NCI-H2196 (cell line): ENCODE results near the gene FAM168B.

Experiments
- DNase-seq: peaks from one replicate; lab custom pipeline; 2025; ENCODE audit not compliant: unreplicated experiment; lab: John Stamatoyannopoulos, UW

FAM168B gene

DNA sequence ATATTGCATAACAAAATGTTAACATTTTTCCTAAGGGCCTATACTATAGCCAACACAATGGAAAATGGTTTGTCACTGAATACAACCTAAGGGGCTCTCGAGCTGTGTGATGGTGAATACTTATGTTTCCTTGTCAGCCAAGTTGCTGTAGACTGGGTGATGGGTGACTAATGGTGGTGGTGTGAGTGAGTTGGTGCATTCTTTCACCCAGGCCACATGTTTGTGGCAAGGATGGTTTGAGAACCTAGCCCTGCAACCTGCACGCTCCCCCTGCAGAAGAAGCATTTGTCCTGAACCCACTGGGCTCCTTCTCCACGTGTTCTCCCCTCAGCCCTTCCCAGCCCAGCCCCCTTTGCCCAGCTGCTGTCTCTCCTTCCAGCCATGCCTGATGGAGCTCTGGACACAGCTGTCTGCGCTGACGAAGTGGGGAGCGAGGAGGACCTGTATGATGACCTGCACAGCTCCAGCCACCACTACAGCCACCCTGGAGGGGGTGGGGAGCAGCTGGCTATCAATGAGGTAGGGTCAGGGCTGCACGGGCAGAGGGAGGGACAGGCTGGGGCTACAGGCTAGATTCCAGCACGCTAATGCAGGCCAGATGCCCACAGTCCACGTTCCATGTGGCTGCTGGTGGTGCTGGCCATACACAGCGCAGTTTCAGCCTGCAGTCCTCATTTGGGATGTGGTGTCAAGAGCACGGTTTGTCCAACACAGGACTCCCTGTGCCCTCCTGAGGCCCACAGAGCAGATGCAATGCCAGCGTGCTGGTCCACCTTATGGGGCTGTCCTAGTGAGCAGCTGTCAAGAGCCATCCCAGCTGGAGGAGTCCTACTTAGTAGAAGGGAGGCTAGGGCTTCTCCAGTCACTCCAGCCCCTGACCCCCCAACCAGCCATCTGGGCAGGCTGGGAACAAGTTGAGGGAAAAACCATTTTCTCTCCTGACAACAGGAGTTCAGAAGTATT lies 65.4 kb downstream of the FAM168B start:
- no peak for DNase-seq

- no peak for DNase-seq
Measured at GRCh38 chr2:131026919-131027318, 66.3 kb downstream of the FAM168B start.

DNA sequence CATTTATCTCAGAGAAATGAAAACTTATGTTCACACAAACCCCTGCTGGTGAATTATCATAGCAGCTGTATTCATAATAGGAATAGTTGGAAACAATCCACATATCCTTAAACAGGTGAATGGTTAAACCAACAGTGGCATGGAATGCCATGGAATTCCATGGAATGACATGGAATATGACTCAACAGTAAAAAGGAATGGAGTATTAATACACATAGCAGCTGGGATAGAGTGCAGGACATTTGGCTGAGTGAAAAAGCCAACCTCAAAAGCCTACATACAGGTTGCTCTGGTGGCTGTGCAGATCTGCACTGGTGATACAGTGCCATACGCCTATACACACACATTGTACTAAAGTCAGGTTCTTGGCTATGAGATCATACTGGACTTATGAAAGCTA lies 69.5 kb downstream of the FAM168B start:
- DNase-seq, result no peak

DNA sequence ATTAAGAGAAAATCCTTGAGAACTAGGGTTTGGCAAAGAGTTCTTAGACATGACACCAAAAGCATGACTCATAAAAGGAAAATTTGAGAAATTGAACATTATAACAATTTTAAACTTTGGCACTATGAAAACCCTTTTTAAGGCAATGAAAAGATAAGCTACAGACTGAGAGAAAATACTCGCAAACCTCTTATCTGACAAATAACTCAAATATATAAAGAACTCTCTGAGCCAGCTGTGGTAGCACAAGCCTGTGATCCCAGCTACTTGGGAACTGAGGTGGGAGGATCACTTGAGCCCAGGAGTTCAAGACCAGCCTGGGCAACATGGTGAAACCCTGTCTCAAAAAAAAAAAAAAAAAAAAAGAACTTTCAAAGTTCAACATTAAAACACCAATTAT lies 70.5 kb downstream of the FAM168B start:
- DNase-seq, result no peak

DNA sequence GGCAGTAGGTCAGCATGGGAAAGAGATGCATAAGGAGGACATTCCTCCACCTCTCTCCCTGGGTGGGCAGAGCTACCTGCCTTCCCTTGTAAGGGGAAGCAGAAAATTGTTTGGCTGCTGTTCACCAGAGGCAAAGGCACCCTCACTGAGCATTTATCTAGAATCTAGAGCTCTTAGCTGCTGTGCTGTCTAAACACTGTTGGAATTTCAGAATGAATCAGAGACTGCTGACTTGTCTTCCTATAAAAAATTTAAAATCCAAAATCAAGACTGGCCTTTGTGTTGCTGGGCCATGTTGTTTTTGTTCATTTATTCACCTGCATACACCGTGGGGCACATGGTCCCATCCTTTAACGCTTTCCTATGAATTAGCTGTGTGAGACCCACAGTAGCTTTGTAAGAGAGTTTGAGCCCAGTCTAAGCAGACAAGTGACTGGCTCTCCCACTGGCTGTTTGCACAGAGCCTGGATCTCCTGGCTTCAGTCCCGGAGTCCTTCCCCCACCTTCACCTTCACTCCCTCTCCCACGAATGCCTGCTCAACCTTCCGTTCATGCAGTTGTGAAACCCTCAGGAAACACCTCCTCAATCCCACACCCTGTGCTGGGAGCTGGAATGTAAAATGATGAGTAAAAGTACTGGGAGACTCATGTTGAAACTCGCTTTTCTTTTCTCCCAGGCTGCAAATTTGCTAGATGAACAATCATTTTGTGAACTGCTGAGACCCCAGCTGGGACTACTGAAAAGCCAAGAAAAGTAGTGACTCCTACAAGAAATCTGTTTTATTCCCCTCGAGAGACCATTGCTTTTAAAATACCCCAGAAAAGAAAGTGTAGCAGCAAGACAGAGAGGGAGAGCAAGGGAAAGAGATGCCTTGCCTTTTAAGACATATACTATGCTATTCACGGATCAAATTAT lies 76.2 kb downstream of the FAM168B start:
- no peak for DNase-seq

GRCh38 chr2:131015764-131016163 lies 77.5 kb downstream of the FAM168B start:
- DNase-seq, result no peak

GRCh38 chr2:131014141-131014540 lies 79.1 kb downstream of the FAM168B start:
- no peak for DNase-seq

GRCh38 chr2:131011486-131011885 lies 81.8 kb downstream of the FAM168B start:
- DNase-seq, result no peak

DNA sequence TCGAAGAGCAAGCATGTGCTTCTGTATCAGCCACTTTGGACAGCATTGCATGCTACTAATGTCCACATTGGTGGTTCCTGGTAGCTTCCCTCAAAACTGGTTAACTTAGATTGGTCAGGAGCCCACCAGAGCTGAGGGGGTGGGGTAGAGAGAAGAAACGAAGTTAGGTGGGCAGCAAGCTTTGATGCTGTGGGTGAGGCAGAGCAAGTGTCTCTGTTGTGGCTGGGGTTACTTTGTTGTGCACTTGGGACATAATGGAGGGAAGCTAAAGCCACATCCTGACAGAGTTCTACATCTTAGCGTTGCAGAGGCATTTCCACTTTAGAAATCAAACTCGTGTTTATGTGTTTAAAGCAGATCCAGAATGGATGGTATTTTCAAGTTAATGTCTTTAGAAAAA lies 82.7 kb downstream of the FAM168B start:
- no peak for DNase-seq

- DNase-seq, result no peak
Measured at GRCh38 chr2:131009713-131010475, 83.4 kb downstream of the FAM168B start.

- DNase-seq, result no peak
Measured at GRCh38 chr2:131008967-131009366, 84.3 kb downstream of the FAM168B start.

DNA sequence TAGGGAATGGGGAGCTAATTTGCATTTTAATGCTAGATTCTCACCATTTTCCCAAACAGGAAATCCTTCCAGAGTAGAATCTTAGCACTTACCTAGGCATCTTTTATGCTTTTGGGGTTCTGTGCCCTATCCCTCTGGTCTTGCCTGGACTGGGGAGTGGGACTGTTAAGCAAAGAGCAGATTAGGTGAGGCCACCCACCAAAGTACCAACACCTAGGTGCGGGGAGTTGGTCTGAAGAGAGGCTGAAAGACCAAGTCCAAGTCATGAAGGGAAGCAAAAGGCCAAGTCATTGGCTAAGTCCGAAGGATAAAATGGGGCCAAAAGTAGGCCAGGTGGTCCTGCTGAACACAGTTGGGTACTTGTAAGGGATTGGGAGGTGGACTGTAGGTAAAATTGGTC lies 86.7 kb downstream of the FAM168B start:
- DNase-seq, result no peak

GRCh38 chr2:131005216-131005935 lies 87.9 kb downstream of the FAM168B start:
- DNase-seq, result no peak

DNA sequence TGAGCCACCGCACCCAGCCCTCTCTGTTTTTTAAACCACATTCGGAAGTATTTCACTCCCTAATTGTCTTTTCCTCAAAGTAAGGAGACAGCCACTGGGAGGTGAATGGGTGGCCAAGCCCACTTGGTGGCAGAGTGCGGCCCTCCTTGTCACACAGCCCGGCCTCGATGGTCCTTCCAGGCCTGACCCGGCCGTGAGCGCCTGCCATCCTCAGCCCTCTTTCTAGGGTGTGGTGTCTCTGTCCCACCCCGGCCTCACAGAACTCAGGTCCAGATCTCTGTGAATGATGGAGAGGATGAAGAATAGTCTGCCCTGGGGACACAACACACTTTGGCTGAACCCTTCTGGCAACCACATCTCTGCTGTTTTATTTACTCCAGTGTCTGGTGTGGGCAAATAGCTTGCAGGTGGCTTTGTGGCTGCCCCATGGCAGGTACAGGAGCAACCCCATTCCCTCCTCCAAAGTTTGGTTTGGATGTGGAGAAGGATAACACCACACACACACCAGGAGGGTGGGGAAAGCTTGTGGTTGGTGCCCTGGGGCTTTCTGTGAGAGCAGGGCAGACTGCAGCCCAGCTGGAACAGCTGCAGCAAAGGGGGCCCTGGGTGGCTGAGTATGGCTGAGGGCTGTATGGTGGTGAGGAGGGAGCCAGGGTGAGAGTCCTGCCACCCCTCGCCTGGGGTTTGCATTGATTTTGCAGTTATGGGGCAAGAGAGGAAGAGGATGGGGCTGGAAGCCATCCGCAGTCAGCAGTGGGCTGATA lies 88.6 kb downstream of the FAM168B start:
- no peak for DNase-seq

DNA sequence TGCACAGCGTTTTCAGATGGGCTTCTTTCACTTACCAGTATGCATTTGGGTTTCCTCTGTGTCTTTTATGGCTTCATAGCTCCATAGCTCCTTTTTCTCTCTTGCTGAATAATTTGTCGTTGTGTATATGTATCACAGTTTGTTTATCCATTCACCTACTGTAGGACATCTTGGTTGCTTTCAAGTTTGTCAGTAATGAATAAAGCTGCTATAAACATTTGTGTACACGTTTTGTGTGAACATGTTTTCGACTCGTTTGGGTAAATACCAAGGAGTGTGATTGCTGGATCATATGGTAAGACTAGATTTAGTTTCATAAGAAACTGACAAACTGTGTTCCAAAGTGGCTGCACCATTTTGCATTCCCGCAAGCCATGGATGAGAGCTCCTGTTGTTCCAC lies 94.7 kb downstream of the FAM168B start:
- DNase-seq, result no peak
